Measurements from ENCODE around the gene C22orf42.
"Not testable (repeated sequence)": the region's sequence is repeated elsewhere in the genome, so short reads cannot be mapped to it uniquely, and the experiment has no call there.

C22orf42 gene

GRCh38 chr22:32135958-32136357 lies 23.1 kb downstream of the C22orf42 start:
- DNase-seq (ENCODE audit: low read depth), result not testable (repeated sequence)

GRCh38 chr22:32134796-32135195 lies 24.3 kb downstream of the C22orf42 start:
- not testable (repeated sequence) for DNase-seq (ENCODE audit: low read depth)

GRCh38 chr22:32132783-32133182 lies 26.3 kb downstream of the C22orf42 start:
- DNase-seq (ENCODE audit: low read depth), result no peak

- no peak for DNase-seq (ENCODE audit: low read depth)
Observed at GRCh38 chr22:32132126-32132525, 27.0 kb downstream of the C22orf42 start.

GRCh38 chr22:32130464-32130863 lies 28.6 kb downstream of the C22orf42 start:
- no peak for DNase-seq (ENCODE audit: low read depth)

- no peak for DNase-seq (ENCODE audit: low read depth)
Observed at GRCh38 chr22:32127904-32128303, 31.2 kb downstream of the C22orf42 start.

GRCh38 chr22:32123657-32124056 lies 35.4 kb downstream of the C22orf42 start:
- no peak for DNase-seq (ENCODE audit: low read depth)

GRCh38 chr22:32122899-32123298 lies 36.2 kb downstream of the C22orf42 start:
- no peak for DNase-seq (ENCODE audit: low read depth)

- no peak for DNase-seq (ENCODE audit: low read depth)
Observed at GRCh38 chr22:32120603-32121002, 38.5 kb downstream of the C22orf42 start.

- no peak for DNase-seq (ENCODE audit: low read depth)
Observed at GRCh38 chr22:32119568-32120235, 39.4 kb downstream of the C22orf42 start.

- no peak for DNase-seq (ENCODE audit: low read depth)
Observed at GRCh38 chr22:32112380-32112779, 46.7 kb downstream of the C22orf42 start.

- DNase-seq (ENCODE audit: low read depth), result no peak
Observed at GRCh38 chr22:32106930-32107329, 52.2 kb downstream of the C22orf42 start.

GRCh38 chr22:32103658-32104315 lies 55.3 kb downstream of the C22orf42 start:
- DNase-seq (ENCODE audit: low read depth), result no peak

- DNase-seq (ENCODE audit: low read depth), result no peak
Observed at GRCh38 chr22:32100711-32101110, 58.4 kb downstream of the C22orf42 start.

Data from T-helper 22 cell (primary cell).